Stimulated activated CD8-positive, alpha-beta memory T cell treated with anti-CD3 and anti-CD28 coated beads, Interleukin-2, amount 100 ng/mL, for 48 hours (primary cell): Measurements from ENCODE around the gene ZNF71.

Source experiments
- DNase-seq, 2 donors: peaks; one replicate each; pipeline ENCODE4 v3.0.0-alpha.2; 2020; ENCODE audit warnings: low read depth in 2 of 2

Gene ZNF71

DNA sequence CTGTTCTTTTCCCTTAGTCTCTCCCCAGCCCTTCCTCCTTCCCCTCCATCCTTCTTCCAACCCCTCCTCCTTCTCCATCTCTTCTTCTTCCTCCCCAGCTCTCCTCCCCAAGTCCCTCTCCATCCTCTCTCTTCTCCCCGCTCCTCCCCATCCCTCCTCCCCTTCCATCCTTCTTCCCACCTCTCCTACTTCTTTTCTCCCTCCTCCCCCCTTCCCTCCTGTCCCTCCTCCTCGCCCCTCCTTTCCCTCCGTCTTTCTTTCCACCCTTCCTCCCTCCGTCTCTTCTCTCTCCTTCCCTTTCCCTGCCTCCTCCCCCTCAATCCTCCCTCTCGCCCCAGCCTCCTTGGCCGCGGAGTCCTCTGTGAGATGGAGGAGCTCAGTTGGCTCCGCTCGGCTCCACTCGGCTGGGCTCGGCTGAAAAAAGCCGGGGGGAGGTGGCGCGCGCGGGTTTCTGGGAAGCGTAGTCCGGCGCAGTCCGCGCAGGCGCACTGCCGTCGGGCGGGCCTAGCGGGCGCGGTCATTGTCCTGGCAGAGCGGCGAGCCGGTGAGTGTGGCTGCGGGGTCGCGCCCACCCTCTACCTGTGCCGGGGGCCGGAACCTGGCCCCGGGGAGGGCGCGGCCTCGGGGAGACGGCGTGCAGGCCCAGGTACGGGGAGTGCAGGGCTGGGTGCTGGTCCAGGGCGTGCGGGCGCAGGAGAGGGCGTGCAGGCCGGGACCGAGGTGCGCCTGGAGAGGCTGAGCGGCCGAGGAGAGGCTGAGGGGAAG is at the start of gene ZNF71:
ZNF71 (plus strand) TSS at position 520 of the 765 bp plus-strand sequence. CDS start 6,257 bp downstream, outside the sequence.
- DNase-seq, result peak; percentile 80 to 90

DNA sequence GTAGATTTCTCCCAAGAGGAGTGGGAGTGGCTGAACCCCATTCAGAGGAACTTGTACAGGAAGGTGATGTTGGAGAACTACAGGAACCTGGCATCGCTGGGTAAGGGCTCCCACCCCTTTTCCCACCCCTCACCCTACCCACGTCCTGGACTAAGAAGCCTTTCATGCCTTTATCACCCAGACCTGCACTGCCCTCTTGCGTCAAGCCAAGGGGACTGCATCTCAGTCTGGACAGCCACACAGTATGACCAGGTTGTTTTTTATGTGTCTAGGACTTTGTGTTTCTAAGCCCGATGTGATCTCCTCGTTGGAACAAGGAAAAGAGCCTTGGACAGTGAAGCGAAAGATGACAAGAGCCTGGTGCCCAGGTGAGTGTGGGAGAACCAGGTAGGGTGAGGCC is 47.6 kb upstream of the ZNF71 start:
- DNase-seq, result no peak

DNA sequence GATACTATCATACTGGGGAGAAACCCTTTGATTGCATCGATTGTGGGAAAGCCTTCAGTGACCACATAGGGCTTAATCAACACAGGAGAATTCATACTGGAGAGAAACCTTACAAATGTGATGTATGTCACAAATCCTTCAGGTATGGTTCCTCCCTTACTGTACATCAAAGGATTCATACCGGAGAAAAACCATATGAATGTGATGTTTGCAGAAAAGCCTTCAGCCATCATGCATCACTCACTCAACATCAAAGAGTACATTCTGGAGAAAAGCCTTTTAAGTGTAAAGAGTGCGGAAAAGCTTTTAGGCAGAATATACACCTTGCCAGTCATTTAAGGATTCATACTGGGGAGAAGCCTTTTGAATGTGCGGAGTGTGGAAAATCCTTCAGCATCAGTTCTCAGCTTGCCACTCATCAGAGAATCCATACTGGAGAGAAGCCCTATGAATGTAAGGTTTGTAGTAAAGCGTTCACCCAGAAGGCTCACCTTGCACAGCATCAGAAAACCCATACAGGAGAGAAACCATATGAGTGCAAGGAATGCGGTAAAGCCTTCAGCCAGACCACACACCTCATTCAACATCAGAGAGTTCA is 40.7 kb upstream of the ZNF71 start:
- DNase-seq, result no peak

DNA sequence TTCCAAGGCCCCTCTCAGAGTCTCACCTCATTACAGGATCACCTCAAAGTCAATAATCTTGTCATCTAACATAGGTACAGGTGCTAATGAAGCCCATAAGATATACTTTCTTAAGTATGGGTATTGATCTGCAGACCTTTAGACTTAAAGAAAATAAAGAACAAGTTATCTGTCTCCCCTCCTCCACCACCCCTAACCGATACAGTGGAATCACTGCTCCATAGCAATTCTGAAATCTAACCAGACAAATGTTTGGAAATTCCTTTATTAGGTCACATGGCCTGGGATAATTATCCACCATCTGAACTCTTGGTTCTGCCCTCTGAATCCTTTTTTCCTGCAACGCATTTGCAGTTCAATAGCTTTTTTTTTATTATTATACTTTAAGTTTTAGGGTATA is 32.3 kb upstream of the ZNF71 start:
- DNase-seq, result no peak

DNA sequence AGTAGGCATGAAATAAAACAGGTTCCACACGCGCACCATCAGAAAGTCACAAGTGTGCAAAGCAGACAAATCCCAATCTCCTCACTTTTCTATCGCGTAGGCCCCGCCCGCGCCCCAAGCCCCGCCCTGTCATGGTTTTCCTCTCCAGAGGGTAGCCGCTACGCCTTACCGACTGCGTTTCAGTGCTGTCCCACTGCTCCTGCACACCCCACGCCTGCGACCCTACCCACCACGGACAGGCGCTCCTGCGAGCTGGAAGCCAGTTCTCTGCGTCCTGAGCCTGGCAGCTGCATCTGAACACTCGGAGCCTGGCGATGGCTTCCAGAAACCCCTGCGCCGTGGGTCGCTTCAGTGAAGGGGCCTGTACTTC is 28.2 kb upstream of the ZNF71 start:
- DNase-seq, result peak; percentile 24 to 36

DNA sequence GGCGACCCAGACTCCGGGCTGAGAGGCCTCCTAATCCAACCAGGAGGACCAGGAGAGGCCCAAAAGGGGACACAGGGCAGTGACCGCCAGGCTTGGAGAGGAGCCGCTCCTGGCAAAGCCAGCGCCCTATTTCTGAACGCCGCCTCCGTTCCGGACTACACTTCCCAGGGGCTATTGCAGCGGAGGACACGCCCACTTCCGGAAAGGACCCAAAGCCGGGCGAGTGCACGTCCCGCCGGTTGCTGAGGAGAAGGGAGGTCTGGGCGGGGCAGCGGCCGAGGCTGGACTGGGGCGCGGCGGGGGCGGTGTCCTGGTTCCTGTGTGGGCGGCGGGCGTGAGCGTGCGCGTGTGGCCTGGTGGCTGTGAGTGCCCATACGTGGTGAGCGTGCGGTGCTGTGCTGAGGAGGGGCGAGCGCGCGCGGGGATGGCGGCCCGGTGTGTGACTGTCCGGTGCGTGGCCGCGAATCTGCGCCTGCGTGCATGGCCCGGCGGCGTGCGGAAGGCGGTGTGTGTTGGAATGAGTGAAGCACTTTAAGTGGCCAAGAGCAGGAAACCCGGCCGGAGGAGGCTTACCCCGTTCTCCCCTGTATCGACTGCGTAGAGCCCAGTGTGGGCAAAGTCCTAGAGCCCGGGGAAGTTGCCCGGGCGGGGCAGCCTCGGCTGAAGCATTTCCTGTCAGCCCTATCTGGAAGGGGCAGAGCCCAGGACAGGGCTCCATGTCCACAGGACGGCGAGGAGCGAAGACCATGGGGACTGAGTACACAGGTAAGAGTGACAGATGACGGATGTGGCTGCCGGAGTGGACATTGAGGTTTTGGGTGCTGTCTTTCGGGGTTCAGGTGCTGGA is 27.6 kb upstream of the ZNF71 start, which contains the start of gene ZNF470:
ZNF470 (plus strand) TSS at position 195 of the 847 bp plus-strand sequence. CDS start 2,844 bp downstream, outside the sequence.
- DNase-seq, result peak; percentile 77 to 84

DNA sequence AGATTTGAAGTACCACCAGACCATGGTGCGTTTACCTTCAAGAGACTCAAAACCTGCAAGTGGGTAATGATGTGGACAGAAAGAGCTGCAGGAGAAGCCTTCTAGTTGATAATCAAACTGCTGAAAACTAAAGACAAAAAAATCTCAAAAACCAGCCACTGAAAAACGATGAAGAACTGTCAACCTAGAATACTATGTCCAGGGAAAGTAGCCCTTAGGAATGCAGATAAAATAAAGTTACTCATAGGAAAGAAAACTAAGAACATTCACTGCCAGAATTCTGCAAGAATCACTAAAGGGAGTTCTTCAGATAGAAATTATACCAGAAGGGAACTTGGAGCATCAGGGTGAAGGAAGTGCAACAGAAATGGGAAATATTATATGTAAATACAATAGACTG is 22.5 kb upstream of the ZNF71 start:
- no peak for DNase-seq

DNA sequence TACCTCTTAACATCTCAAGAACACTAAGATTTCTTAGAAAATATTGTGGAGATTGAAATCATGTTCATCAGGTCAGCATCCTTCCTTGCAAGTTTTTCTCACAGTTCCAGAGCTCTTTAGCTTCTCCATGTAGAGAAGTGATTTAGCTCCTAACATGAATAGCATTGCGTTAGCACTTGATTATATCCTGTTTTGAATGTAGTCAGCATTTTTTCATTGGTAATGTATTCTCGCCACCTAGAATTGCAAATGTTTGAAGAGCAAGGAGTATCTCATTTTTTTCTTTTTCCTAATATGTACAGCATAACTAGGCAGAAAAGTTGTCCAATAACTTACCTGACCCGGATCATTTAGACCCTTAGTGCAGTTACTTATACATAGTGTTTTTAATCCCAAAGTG is 21.2 kb upstream of the ZNF71 start:
- DNase-seq, result no peak

DNA sequence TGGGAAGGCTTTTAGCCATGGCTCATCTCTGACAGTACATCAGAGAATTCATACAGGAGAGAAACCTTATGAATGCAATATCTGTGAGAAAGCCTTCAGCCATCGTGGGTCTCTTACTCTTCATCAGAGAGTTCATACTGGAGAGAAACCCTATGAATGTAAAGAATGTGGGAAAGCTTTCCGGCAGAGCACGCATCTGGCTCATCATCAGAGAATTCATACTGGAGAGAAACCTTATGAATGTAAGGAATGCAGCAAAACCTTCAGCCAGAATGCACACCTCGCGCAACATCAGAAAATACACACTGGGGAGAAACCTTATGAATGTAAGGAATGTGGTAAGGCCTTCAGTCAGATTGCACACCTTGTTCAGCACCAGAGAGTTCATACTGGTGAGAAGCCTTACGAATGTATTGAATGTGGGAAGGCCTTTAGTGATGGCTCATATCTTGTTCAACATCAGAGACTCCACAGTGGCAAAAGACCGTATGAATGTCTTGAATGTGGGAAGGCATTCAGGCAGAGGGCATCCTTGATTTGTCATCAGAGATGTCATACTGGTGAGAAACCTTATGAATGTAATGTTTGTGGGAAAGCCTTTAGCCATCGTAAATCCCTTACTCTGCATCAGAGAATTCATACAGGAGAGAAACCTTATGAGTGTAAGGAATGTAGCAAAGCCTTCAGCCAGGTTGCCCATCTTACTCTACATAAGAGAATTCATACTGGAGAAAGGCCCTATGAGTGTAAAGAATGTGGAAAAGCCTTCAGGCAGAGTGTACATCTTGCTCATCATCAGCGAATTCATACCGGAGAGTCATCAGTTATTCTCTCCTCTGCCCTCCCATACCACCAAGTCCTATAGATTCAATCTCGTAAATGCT is 17.1 kb upstream of the ZNF71 start:
- no peak for DNase-seq

DNA sequence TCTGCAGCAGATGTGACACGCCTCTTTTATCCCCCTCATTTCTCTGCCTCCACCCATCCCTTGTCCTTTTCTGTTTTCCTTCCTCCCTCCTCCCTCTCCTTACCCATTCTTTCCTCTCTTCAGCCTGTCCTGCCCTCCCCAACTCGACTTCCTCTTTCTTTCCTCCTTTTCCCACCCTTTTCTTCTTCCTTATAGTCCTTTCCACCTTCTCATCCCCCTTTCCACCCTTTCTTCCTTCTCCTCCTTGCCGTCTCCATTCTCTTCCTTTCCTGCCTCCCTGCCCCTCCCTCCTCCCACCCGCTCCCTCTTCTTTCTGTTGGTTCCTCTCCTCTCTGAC is 688 bp upstream of the ZNF71 start:
- no peak for DNase-seq

DNA sequence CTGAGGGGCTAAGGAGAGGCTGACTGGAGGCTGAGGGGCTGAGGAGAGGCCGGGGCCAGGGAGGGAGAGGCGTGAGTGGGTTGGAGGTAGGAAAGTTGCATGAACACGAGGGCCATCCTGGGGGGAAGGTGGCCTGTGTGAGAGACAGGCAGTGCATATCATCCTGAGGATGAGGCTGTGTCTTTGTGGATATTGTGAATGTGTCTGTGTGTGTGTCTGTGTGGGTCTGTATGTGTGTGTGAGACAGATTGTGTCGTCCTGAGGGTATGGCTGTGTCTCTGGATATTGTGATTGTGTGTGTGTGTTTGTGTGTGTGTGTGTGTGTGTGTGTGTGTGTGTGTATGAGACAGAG is 422 bp downstream of the ZNF71 start:
- DNase-seq, result peak in 1 of 2 donors; percentile 6

DNA sequence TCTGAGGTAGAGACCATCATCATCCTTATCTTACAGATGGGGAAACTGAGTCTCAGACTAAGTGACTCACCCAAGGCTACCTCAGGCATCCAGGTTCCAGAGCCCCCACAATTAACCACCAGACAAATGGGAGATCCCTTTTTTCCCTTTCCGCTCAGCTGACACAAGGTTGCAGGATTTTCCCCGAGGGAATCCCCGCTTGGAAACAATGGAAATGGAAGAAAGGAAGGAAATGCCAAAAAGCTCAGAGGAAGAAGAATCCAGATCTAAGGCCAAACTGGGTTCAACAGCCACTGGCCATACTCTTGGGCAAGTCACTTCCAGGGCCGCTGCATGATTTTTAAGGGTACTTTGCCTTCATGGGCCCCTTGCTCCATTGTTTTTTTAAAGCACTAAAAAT is 1.6 kb downstream of the ZNF71 start:
- no peak for DNase-seq

DNA sequence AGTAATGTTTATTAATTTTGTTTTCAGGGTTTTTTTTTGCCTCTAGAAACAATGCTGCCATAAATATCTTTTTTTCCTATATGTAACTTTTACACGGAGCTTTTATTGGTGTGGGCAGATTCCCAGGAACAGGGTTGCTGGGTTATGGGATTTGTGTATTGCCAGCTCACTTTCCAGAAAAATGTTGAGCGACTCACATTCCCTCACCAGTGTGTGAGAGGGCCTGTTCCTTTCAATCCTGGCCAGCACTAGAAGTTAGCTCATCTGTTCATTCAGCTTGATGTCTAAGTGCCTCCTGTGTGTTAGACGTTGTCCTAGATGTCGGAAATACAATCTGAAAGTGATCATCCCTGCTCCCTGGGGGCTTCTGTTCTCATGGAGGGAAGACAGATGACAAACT is 2.6 kb downstream of the ZNF71 start:
- DNase-seq, result no peak

DNA sequence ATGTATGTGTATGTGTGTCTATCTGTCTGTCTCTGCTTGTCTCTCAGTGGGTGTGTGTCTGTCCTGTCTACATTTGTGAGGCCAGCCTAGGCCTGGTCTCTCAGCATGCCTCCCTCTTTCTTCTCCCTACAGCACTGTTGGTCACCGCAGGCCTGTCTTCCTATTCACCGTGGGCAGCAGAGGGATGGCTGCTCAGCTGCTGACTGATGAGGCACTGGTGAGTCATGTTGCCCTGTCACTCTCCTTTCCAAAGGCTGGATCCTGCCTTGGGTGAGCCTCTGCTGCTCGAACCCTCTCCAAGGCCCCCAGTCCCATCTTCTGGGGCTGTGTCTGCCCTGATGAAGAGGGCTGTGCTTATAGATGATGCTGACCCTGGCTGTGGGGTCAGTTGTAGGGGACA is 6.3 kb downstream of the ZNF71 start:
- no peak for DNase-seq

DNA sequence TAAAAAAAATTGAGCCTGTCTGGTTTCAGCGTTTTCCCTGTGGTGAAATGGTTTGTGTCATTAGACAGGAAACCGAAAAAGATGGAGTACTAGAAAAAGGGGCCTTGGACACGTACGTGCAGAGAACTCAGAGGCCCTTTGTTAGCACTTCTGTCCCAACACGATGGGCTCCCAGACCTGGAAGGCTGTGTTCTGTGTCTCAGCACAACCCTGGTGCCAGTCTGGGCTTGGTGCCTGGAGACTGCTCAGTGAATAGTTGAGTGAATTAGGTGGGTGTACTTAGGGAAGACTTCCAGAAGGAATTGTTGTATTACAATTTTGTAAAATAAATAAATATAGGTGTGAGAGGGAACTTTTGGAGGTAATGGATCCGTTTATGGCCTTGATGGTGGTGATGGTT is 8.7 kb downstream of the ZNF71 start:
- no peak for DNase-seq

DNA sequence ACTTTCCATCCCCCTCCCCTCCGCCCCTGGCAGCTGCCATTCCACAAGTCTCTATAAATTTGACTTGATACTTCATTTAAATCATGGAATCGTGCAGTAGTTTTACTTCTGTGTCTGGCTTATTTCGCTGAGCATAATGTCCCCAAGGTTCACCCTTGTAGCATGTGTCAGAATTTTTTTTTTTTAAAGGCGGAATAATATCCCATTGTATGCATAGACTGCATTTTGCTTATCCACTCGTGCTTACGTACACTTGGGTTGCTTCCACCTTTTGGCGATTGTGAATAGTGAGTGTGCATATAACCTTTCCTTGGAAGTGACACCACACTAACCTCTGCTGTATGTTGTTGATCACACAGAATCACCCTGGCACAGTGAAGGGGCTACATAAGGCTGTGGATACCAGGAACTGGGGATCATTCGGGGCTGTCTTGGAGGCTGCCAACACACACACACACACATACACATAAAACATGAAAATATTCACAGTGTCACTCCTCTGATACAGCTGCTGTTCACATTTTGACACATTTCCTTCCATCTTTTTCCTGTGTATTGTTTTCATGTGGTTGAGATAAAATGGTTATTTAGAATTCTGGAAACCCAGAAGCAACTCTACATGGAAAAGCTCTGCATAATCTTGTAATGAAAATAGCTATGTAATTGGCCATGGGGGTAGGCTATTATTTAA is 13.3 kb downstream of the ZNF71 start:
- no peak for DNase-seq

DNA sequence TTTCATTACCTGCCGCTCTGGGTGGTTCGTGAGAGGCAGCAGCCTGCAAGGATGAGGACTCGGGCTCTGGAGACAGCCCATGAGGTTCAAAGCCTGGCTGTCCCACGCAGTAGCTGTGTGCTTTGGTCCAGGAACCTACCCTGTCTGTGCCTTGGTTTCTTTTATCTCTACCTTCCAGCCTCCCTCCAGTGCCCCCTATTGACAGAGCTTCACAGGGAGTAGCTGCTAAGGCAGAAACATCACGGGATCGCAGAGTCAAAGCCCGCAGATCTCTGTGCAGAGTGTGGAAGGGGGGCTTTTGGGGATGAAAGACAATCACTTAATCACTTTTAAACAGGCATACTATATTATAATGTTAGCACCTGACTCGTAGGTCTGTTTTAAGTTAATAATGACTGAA is 16.2 kb downstream of the ZNF71 start:
- no peak for DNase-seq

DNA sequence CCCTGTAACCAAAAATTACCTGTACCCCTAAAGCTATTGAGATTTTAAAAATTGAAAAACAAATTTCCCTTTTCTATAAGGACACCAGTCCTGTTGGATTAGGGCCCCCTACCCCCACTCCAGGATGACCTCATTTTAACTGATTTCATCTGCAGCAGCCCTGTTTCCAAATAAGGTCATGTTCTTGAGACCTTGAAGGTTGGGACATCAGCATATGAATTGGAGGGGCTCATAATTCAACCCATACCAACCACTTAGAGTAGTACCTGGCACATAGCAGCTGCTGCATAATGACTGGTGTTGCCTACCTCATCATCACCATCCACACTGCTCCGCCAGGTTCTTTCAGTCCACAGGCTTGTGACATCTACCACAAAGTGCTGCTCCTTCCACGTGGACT is 17.6 kb downstream of the ZNF71 start:
- no peak for DNase-seq

DNA sequence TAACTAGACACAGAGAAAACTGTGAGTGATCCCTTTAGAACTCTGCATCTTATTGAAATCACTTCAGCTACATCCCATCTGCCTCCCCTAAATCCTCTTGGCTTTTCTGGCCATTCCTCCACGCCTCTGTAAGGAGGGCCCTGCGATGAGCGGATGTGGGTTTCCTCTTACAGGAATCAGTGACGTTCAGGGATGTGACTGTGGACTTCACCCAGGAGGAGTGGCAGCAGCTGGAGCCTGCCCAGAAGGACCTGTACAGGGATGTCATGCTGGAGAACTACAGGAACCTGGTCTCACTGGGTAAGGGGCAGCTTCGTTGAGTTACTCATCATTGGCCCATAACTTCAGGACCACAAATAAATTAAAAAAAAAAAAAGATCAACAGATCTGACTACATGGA is 18.5 kb downstream of the ZNF71 start:
- no peak for DNase-seq

DNA sequence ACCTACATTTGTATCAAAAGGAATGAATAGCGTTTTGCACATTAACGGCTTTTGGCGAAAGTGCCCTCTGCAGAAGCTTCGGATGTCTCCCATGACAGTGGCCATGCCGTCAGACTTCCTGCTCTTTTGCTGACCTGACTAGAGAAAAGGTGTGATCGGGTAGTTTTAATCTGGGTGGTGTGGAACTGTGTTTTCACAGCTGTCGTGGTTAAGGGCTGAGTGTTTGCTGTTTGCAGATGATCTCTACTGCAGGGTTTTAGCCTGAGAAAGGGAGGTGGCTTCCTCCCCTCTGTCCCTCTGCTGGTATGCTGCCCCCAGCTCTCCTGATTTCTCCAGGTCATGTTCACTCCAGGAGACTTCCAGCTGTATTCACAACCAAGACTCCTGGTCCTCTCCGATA is 22.4 kb downstream of the ZNF71 start:
- no peak for DNase-seq

DNA sequence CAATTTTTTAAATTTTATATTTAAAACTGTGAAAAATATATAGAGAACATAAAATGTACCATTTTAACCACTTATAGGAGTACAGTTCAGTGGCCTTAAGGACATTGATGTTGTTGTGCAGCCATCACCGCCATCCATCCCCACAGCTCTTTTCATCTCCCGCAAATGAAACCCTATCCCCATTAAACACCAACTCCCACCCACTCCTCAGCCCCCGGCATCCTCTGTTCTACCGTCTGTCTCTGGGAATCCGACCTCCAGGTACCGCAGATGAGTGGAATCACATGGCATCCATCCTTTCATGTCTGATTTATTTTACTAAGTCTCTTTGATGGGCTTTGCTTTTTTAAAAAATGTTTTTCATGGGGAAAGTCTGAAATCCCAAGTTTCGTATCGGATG is 24.0 kb downstream of the ZNF71 start:
- no peak for DNase-seq
